ENCODE data around the gene TRABD2B. TPM values are rescaled to one million over a fixed set of nuclear protein-coding genes. Genes with fewer than 3 reads are reported as not detected.
A peak's percentile ranks its signal among the peaks of the same experiment; 100 is the strongest.

Gene TRABD2B
- total and polyA plus RNA-seq, 2 of the 13 experiments (the other 11 are each of a cell fraction or from before 2014, with no cell fraction given), result 0.04 TPM; not detected in 1

DNA sequence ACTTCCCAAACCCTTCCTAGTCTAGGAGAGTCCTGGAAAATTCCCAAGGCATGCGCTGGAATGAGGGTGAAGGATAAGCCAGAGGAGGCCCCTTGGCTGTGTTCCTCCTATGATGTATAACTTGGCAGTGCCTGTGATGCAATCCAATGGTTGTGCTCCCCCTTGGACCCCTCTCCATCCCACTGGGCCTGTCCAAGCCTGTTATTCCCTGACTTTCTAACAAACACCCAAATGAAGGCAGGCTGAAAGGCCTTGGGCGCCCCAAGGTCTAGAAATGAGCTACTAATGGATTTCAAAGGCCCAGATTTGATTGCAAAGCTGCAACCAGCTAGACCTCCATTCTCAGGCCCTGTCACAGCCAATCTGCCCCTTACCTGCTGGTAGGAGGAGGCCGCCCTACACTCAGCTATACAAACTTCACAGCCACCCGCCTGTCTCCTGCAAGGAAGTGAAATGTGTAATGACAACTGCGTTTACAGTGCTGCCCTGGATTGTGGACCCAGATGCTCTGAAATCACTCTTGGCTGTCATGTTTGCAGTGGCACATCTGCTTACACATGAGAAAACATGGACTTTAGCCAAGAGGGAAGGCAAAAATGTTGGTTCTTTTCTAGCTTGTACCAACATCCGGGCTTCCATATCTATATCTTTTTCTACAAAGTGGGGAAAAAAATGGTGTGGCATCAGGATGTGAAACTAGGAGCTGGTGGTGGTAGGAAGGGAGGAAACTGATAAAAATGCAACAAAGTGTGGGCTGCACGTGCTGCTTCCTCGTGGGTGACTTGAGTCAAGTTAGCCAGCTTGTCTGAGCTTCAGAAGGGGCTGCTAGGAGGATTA is 130.4 kb downstream of the TRABD2B start (continued):
- TF ChIP-seq, protein P1, sequence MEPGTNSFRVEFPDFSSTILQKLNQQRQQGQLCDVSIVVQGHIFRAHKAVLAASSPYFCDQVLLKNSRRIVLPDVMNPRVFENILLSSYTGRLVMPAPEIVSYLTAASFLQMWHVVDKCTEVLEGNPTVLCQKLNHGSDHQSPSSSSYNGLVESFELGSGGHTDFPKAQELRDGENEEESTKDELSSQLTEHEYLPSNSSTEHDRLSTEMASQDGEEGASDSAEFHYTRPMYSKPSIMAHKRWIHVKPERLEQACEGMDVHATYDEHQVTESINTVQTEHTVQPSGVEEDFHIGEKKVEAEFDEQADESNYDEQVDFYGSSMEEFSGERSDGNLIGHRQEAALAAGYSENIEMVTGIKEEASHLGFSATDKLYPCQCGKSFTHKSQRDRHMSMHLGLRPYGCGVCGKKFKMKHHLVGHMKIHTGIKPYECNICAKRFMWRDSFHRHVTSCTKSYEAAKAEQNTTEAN (CRISPR knock-in tag; conservative IDR thresholded peaks at IDR 0.05), result peak; percentile 85
- peak; percentile 100 for TF ChIP-seq ZBTB42 (CRISPR knock-in tag; IDR thresholded peaks at IDR 0.05)
- TF ChIP-seq ZNF567 (CRISPR knock-in tag; IDR thresholded peaks at IDR 0.05; ENCODE audit: borderline replicate concordance), result 0 out of 2 replicates have a peak, but pooled peaks have one; percentile 4
- TF ChIP-seq, protein P2, sequence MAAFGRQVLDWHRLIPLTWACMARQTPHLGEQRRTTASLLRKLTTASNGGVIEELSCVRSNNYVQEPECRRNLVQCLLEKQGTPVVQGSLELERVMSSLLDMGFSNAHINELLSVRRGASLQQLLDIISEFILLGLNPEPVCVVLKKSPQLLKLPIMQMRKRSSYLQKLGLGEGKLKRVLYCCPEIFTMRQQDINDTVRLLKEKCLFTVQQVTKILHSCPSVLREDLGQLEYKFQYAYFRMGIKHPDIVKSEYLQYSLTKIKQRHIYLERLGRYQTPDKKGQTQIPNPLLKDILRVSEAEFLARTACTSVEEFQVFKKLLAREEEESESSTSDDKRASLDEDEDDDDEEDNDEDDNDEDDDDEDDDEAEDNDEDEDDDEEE (CRISPR knock-in tag; IDR thresholded peaks at IDR 0.05), result no peak
- TF ChIP-seq PCBP2 (optimal IDR thresholded peaks at IDR 0.05; ENCODE audit: low read depth, low read length, poor library complexity, severe bottlenecking), result no peak
- TF ChIP-seq ZC3H13 (CRISPR knock-in tag; IDR thresholded peaks at IDR 0.05), result 0 out of 2 replicates have a peak, but pooled peaks have one; percentile 56
- TF ChIP-seq ZNF883 (CRISPR knock-in tag; IDR thresholded peaks at IDR 0.05; ENCODE audit: not compliant biosample characterization), result no peak
- peak in 1 of 2 experiments; percentile 45; a peak in 2 of 4 replicates for TF ChIP-seq REST (IDR thresholded peaks at IDR 0.05; ENCODE audit: borderline replicate concordance in 1 of 2, low read depth in 1 of 2, low read length in 2 of 2)
- no peak for TF ChIP-seq FLYWCH1 (CRISPR knock-in tag; IDR thresholded peaks at IDR 0.05)
- TF ChIP-seq ZBTB20 (CRISPR knock-in tag; IDR thresholded peaks at IDR 0.05; ENCODE audit: borderline replicate concordance, low read depth), result peak; percentile 85; the same call in 1 of the 2 replicates
- no peak for TF ChIP-seq ATM (IDR thresholded peaks at IDR 0.05; ENCODE audit: borderline replicate concordance)
- TF ChIP-seq CEBPG (CRISPR knock-in tag; IDR thresholded peaks at IDR 0.05), result peak; percentile 75
- TF ChIP-seq RERE (CRISPR knock-in tag; IDR thresholded peaks at IDR 0.05; ENCODE audit: low read depth), result peak; percentile 54; the same call in 1 of the 2 replicates
- peak; percentile 87 for TF ChIP-seq ZFX (CRISPR knock-in tag; IDR thresholded peaks at IDR 0.05; ENCODE audit: low read depth)
- TF ChIP-seq AGO1 (IDR thresholded peaks at IDR 0.05; ENCODE audit: low read depth, low read length, poor library complexity, severe bottlenecking), result no peak
